Measurements from ENCODE around the gene SLC6A19. TPM values are rescaled to one million over a fixed set of nuclear protein-coding genes. Genes with fewer than 3 reads are reported as not detected.
"Not testable (repeated sequence)": the region's sequence is repeated elsewhere in the genome, so short reads cannot be mapped to it uniquely, and the experiment has no call there.

Gene SLC6A19
- total RNA-seq, 4 donors from 2014 or later, result not detected

- TF ChIP-seq CTCF (IDR thresholded peaks at IDR 0.05), result no peak
- ATAC-seq (ENCODE audit: low FRiP score) (no peak), DNase-seq (ENCODE audit: low spot score) (no peak)
Observed at GRCh38 chr5:1264211-1264610, 62.8 kb downstream of the SLC6A19 start.

GRCh38 chr5:1265026-1265425, 63.6 kb downstream of the SLC6A19 start:
- ATAC-seq (ENCODE audit: low FRiP score), result no peak
- no peak for TF ChIP-seq CTCF (IDR thresholded peaks at IDR 0.05)
- no peak for DNase-seq (ENCODE audit: low spot score)

- DNase-seq (ENCODE audit: low spot score), result no peak
- no peak for TF ChIP-seq CTCF (IDR thresholded peaks at IDR 0.05)
- ATAC-seq (ENCODE audit: low FRiP score), result no peak
Observed at GRCh38 chr5:1265461-1266455, 64.4 kb downstream of the SLC6A19 start.

GRCh38 chr5:1266791-1267190, 65.4 kb downstream of the SLC6A19 start:
- TF ChIP-seq CTCF (IDR thresholded peaks at IDR 0.05), result no peak
- DNase-seq (ENCODE audit: low spot score) (no peak), ATAC-seq (ENCODE audit: low FRiP score) (no peak)

- not testable (repeated sequence) for ATAC-seq (ENCODE audit: low FRiP score); DNase-seq (ENCODE audit: low spot score)
Observed at GRCh38 chr5:1267464-1267863, 66.1 kb downstream of the SLC6A19 start.

- no peak for DNase-seq (ENCODE audit: low spot score)
- no peak for TF ChIP-seq CTCF (IDR thresholded peaks at IDR 0.05)
- ATAC-seq (ENCODE audit: low FRiP score), result no peak
Observed at GRCh38 chr5:1268056-1268455, 66.7 kb downstream of the SLC6A19 start.

GRCh38 chr5:1268666-1269065, 67.3 kb downstream of the SLC6A19 start:
- no peak for ATAC-seq (ENCODE audit: low FRiP score)
- no peak for TF ChIP-seq CTCF (IDR thresholded peaks at IDR 0.05)
- DNase-seq (ENCODE audit: low spot score), result no peak
